ENCODE results near the gene IZUMO1. TPM values are rescaled to one million over a fixed set of nuclear protein-coding genes. Genes with fewer than 3 reads are reported as not detected.

The IZUMO1 gene
- total and polyA plus RNA-seq, 2 of the 8 experiments (the other 6 are each of a cell fraction or from before 2014, with no cell fraction given), result 0.33 to 1.8 TPM

GRCh38 chr19:48722196-48722708, 24.5 kb downstream of the IZUMO1 start:
- H2BK15ac ChIP-seq (ENCODE audit: low read length), result no peak overlapping the region
- no peaks in the 10 kb centered on the region for H4K20me1 ChIP-seq (replicated peaks in 1 of 2; ENCODE audit: control insufficient read depth in 1 of 2, insufficient read depth in 2 of 2, low read length in 2 of 2)
- no peaks in the 10 kb centered on the region for H3K36me3 ChIP-seq (ENCODE audit: control insufficient read depth in 2 of 4, insufficient read depth in 4 of 4, low read length in 3 of 4)
- peaks cover 2% of the 10 kb centered on the region; the same call in 1 of the 2 replicates for H3K23me2 ChIP-seq (ENCODE audit: low read depth, low read length)
- H3K56ac ChIP-seq (replicated peaks; ENCODE audit: insufficient read length, low read depth, low read length), result no peak overlapping the region
- H3K27ac ChIP-seq (ENCODE audit: low read depth, low read length), result no peak overlapping the region
- no peak overlapping the region for H3K18ac ChIP-seq (ENCODE audit: extremely low read depth, low read length)
- ChIA-PET POLR2A (ENCODE audit: partially characterized antibody) (interaction anchor here (1.0 kb wide), 1 partner anchor 19 kb away, joined by 3 read pairs; no protein-coding TSS in a partner anchor), CTCF (ENCODE audit: partially characterized antibody) (interaction anchor here (0.8 kb wide), 1 partner anchor 15 kb away, joined by 3 read pairs; no protein-coding TSS in a partner anchor)
- no peaks in the 10 kb centered on the region for H3K79me2 ChIP-seq (ENCODE audit: control insufficient read depth in 1 of 2, insufficient read depth in 2 of 2, low read length in 2 of 2)
- H4K8ac ChIP-seq (ENCODE audit: extremely low read depth, insufficient read depth, low read length), result no peak overlapping the region
- no peak overlapping the region for H2AK5ac ChIP-seq (ENCODE audit: low read depth, low read length)
- H4K5ac ChIP-seq (ENCODE audit: insufficient read length, low read depth, low read length), result no peak overlapping the region
- H3K23ac ChIP-seq (ENCODE audit: insufficient read length), result no peak overlapping the region
- H4K91ac ChIP-seq (replicated peaks; ENCODE audit: insufficient read length, low read length), result no peak overlapping the region
- peaks cover 0 to 19% (median 8%) of the 10 kb centered on the region in 4 experiments; a peak in 6 of 7 replicates for H3K4me1 ChIP-seq (replicated peaks in 1 of 4; ENCODE audit: control insufficient read depth in 3 of 4, insufficient read depth in 4 of 4, low read length in 3 of 4)
- H2BK5ac ChIP-seq (ENCODE audit: low read depth, low read length), result no peak overlapping the region
- no peak overlapping the region for H3K4me2 ChIP-seq (ENCODE audit: insufficient read depth in 1 of 2, low read depth in 2 of 2, low read length in 2 of 2)
- H3K9ac ChIP-seq (replicated peaks in 1 of 4; ENCODE audit: extremely low read depth in 1 of 4, low read depth in 3 of 4, low read length in 3 of 4), result no peak overlapping the region
- H2BK20ac ChIP-seq (ENCODE audit: low read length), result no peak overlapping the region
- no peak for TF ChIP-seq NANOG (IDR thresholded peaks at IDR 0.05; ENCODE audit: insufficient read depth, low read depth, low read length, poor library complexity, severe bottlenecking)
- TF ChIP-seq ZNF274 (IDR thresholded peaks at IDR 0.05; ENCODE audit: borderline replicate concordance, extremely low read depth, low read length), result no peak
- TF ChIP-seq CTBP2 (IDR thresholded peaks at IDR 0.05; ENCODE audit: borderline replicate concordance, insufficient read depth, insufficient read length, low read length), result no peak
- TF ChIP-seq KDM5A (IDR thresholded peaks at IDR 0.05; ENCODE audit: low read length), result no peak
- no peak for TF ChIP-seq TEAD4 (IDR thresholded peaks at IDR 0.05; ENCODE audit: low read depth, low read length)
- no peak for TF ChIP-seq SIX5 (IDR thresholded peaks at IDR 0.05; ENCODE audit: low read depth, low read length)
- no peak for TF ChIP-seq MAFK (IDR thresholded peaks at IDR 0.05; ENCODE audit: low read depth, low read length)
- TF ChIP-seq RBBP5 (IDR thresholded peaks at IDR 0.05; ENCODE audit: borderline replicate concordance, low read depth, low read length), result no peak
- H3K14ac ChIP-seq (ENCODE audit: insufficient read length), result no peak overlapping the region
- H2BK120ac ChIP-seq (replicated peaks; ENCODE audit: low read depth, low read length), result no peak overlapping the region
- FAIRE-seq (no peak), DNase-seq (ENCODE audit: low read depth in 1 of 2, low spot score in 2 of 2) (no peak)
- no peaks in the 10 kb centered on the region for H3K79me1 ChIP-seq (ENCODE audit: low read depth, low read length)
- H2AFZ ChIP-seq (ENCODE audit: low read length), result no peak overlapping the region
- H3K4ac ChIP-seq (replicated peaks; ENCODE audit: insufficient read length, low read depth, low read length), result no peak overlapping the region
- H3K4me3 ChIP-seq (ENCODE audit: extremely low read depth in 1 of 4, insufficient read depth in 2 of 4, low read depth in 3 of 4, low read length in 4 of 4), result no peak overlapping the region
- H3K27me3 ChIP-seq (replicated peaks in 1 of 4; ENCODE audit: control insufficient read depth in 3 of 4, extremely low read depth in 1 of 4, insufficient read depth in 3 of 4, low read length in 3 of 4), result no peaks in the 10 kb centered on the region
- H3K9me3 ChIP-seq (ENCODE audit: insufficient read depth in 2 of 2, low read depth in 1 of 2, low read length in 1 of 2), result no peaks in the 10 kb centered on the region
- no peak overlapping the region for H2BK12ac ChIP-seq (ENCODE audit: low read depth, low read length)
- WGBS, 2 experiments (ENCODE audit: extremely low coverage in 1 of 2, insufficient coverage in 1 of 2, insufficient read length in 1 of 2, insufficient replicate concordance in 2 of 2, low coverage in 1 of 2, low lambda C conversion rate in 2 of 2, missing lambda C conversion rate in 1 of 2), result 89% methylated on average over 9 of the region's 11 CpGs; no CpG with 5 or more reads in 1 of the 2 experiments
